H54 (cell line): ENCODE results near the gene ESR1.

Source experiments
- DNase-seq: peaks from one replicate; pipeline ENCODE4 v3.0.0; 2011; ENCODE audit warnings: low spot score, mixed read lengths; ENCODE audit not compliant: insufficient read length
- FAIRE-seq: peaks from 3 replicates; lab custom pipeline; 2011; peaks lifted over from hg19 to GRCh38; lab: Jason Lieb, UNC
- POLR2A ChIP-seq: IDR thresholded peaks from 2 replicates; pipeline ENCODE4 v1.6.1; 2011; ENCODE audit warnings: low read depth, mild to moderate bottlenecking, low read length

Gene ESR1

GRCh38 chr6:151807513-151808370 is at the start of gene ESR1:
ESR1 (plus strand) TSS chr6:151807682; CDS start chr6:151807913, 231 bp downstream.
- no peak for FAIRE-seq

GRCh38 chr6:151760486-151760885 is 47.0 kb upstream of the ESR1 start:
- no peak for DNase-seq
- TF ChIP-seq POLR2A = no peak
- FAIRE-seq = no peak

More at GRCh38 chr6:151807513-151808370, at the start of gene ESR1:
- no peak for TF ChIP-seq POLR2A
- no peak for DNase-seq

- DNase-seq (no peak), FAIRE-seq (no peak)
- no peak for TF ChIP-seq POLR2A
These were observed 45.6 kb upstream of the ESR1 start for GRCh38 chr6:151761851-151762250.

- TF ChIP-seq POLR2A = no peak
- no peak for DNase-seq
- FAIRE-seq = no peak
These were observed 44.7 kb upstream of the ESR1 start for GRCh38 chr6:151762817-151763216.

GRCh38 chr6:151763303-151763702 is 44.2 kb upstream of the ESR1 start:
- FAIRE-seq (no peak), DNase-seq (peak; percentile 6)
- TF ChIP-seq POLR2A = no peak

DNA sequence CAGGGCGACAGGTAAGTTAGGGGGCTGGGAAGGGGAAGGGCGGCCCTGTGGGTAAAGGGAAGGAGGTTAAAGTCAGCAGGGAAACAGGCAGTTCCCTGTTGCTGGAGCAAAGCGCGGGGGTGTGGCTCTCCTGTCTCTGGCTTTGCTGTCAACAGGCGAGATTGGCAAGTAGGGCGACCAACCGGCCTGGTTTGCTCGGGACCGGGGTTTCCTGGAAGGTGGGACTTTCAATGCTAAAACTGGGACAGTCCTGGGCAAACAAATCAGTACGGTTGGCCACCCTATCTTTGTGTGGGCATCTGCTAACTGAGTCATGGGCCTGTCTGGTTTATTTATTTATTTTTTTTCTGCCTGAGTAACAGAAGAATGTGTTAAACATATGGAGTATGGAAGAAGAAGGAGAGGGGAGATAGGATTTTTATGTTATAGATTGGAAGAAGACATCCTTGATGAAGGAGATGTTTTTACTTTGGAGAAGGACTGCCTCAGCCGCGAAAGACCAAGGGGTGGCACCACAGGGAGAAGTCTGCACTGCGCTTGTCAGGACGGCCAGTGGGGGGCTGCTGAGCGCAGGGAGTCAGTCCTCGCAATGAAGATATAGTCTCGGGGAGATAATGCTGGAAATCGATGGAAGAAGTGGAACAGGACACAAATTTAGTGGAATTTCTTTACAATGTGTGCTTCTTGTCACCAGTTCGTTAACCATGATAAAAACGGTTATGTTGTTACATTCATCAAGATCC is 43.4 kb upstream of the ESR1 start:
- peak; percentile 44 for DNase-seq
- FAIRE-seq = peak; percentile 20
- TF ChIP-seq POLR2A = no peak

GRCh38 chr6:151765444-151765886 is 42.0 kb upstream of the ESR1 start:
- no peak for TF ChIP-seq POLR2A
- DNase-seq = peak; percentile 9
- no peak for FAIRE-seq

DNA sequence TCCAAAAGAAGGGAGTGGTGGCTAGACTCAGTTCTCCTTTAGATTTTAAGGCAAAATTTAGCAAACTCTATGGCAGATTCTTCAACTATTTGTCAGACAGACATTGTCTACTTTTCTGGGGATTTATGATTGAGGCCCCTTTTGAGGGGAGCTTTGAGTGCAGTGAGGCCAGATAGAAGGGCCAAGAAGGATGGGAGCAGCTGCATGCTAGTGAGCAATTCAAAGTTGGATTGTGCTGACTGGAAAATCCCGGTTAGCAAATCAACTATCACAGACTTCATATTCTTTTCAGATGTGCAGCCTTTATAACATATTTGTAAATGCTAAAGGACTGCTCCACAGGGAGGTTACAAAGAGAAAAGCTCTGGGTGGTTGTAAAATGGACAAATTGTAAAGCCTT is 35.0 kb upstream of the ESR1 start:
- no peak for TF ChIP-seq POLR2A
- DNase-seq (no peak), FAIRE-seq (no peak)

- DNase-seq = no peak
- TF ChIP-seq POLR2A = no peak
- no peak for FAIRE-seq
These were observed 34.1 kb upstream of the ESR1 start for GRCh38 chr6:151773382-151773781.

GRCh38 chr6:151782560-151782959 is 24.9 kb upstream of the ESR1 start:
- no peak for TF ChIP-seq POLR2A
- FAIRE-seq = no peak
- no peak for DNase-seq

DNA sequence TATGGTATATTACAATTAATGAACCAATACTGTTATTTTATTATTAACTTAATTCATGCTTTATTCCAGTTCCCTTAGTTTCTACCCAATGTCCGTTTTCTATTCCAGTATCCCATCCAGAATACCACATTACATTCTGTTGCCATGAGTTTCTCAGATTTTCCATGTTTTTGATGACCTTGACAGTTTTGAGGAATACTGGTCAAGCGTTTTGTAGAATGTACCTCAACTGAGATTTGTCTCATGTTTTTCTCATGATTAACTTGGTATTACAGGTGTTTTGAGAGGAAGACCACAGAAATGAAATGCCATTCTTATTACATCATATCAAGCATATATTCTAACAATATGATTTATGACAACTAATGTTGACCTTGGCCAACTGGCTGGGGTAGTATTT is 23.8 kb upstream of the ESR1 start:
- FAIRE-seq (no peak), DNase-seq (no peak)
- TF ChIP-seq POLR2A = no peak

DNA sequence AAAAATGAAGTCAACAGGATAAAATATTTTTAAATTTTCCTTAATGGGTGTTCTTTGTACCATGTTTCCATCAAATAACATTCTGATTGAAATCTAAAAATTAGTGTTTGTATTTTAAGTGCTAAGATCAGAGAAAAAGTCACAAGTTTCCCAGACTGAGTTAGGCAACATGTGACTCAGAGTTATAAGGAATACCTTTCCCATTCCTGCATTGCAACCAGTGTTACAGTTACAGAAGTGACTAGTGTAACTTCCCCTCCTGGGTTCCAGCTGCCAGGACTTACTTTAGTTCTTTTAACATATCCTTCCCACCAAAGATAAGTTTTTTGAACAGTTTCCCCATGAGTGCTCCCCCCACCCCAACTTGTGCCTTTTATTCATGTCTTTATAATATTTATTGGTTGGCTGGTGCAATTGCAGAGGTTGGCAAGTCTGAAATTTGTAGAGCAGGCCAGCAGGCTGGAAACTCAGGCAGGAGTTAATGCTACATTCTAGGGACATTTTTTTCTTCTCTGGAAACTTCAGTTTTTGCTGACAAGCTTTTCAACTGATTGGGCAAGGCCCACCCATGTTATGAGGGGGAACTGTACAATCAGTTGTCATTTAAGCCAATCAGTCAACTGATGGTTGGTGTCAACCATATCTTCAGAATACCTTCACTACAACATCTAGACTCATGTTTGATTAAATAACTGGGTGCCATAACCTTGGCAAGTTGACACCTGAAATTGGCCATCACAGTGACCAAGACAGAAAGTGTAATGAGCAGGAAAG is 22.9 kb upstream of the ESR1 start:
- TF ChIP-seq POLR2A = no peak
- DNase-seq (no peak), FAIRE-seq (no peak)

DNA sequence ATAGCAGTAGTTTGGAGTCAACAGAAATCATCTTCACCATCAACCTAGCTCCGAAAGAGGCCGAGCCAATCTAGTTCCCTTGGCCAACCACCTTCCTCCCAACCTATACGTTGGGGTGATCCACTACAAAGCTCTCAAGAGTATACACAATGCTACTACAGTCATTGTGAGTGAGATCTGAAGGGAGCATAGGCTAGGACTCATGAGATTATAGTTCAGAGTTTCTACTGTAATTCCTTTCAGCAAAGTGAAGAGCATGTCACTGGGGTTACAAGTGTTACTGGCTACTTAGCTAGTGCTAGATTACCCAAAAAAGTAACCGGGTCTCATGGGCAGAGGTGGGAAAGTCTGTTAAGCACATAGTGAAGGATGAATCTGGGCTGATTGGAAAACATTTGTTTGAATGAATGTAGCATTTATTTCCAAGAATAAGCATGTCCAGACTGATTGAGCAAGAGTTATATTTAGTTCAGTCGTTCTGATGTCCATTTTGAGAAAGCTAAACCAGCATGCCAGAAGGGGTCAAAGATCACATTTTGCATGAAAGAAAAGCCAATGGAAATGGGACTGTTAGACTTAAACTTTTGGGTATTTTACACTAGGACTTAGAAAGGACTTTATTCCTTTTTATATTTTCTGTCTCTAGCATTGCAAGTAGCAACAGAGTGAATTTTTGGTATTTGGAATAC is 10.5 kb upstream of the ESR1 start:
- no peak for FAIRE-seq
- no peak for DNase-seq
- TF ChIP-seq POLR2A = no peak

DNA sequence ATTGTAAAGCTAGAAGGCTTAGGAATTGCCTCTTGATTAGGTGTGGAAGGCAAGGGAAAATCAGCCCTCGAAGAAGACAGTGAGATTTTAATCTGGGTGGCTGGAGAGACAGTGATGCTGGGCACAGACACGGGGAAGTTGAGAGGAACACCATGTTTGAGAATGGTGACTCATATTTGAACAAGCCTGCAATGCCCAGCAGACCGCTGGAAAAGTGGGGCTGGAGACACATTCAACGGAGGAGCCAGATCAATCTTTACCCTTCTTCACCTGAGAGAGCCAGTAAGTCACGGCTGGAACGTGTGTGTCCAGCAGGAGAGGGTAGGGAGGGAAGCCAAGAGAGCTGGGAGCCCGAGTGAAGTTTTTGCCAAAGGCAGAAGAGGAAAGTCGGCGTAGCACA is 3.7 kb upstream of the ESR1 start:
- no peak for TF ChIP-seq POLR2A
- FAIRE-seq (no peak), DNase-seq (no peak)
